Body of pancreas (tissue), 4 donors: ENCODE data around the gene CCDC146.

Source experiments
- CTCF ChIP-seq, 7 experiments: fragments of 450-650 bp in 4 of 7; fragments of 200-600 bp in 3 of 7; sonication (generic) in 3 of 7; IDR thresholded peaks; one replicate each; pipeline ENCODE4 v1.5.1; 2016 to 2019; ENCODE audit warnings: antibody characterized with exemption in 7 of 7
- POLR2A ChIP-seq, 3 donors: fragments of 450-650 bp; IDR thresholded peaks; one replicate each; pipeline ENCODE4 v1.6.1; 2016; ENCODE audit warnings: antibody characterized with exemption in 3 of 3, mild to moderate bottlenecking in 2 of 3

GRCh38 chr7:77313085-77313484 lies 190.7 kb downstream of the CCDC146 start:
- TF ChIP-seq CTCF (IDR thresholded peaks at IDR 0.05): no peak
- TF ChIP-seq POLR2A (IDR thresholded peaks at IDR 0.05): no peak
